ENCODE data around the gene FKBP1A.
"Not testable (repeated sequence)": the region's sequence is repeated elsewhere in the genome, so short reads cannot be mapped to it uniquely, and the experiment has no call there.

The FKBP1A gene

DNA sequence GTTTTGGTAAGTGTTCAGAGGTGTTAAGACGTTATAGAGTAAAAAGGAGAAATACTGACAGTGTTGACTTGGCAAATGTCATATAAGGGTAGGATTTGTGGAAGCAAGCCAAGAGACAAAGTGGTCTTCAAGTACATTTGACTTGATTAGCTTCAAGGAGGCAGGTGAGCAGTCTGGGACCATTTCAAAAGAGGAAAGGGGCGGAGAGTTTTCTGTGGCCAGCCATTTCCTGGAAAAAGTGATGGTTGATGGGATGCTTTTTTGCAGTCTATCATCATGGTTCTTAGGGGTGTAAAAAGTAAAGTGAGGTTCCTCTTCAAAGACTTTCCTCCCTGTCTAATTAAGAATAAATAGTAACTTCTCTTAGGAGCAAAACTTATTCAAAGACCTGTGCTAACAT is 28.7 kb downstream of the FKBP1A start:
- no peak for DNase-seq

DNA sequence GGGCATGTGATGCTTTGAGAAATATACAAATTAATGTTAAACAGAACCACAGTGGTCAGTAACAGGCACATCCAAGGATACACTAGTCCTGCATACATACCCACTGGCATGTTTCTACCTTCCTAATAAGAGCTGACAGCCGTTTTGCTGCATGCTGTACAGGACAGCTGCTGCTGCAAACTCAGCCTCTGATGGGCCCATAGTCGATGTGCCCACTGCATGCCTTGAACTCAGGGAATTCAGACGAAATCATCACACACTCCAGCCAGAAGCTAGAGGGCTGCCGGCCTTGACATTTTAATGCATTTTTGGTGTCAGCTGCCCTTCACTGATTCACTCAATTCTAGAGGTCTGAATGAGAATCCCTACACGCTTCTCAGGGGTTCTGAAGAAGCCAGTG is 29.3 kb downstream of the FKBP1A start:
- DNase-seq = no peak

DNA sequence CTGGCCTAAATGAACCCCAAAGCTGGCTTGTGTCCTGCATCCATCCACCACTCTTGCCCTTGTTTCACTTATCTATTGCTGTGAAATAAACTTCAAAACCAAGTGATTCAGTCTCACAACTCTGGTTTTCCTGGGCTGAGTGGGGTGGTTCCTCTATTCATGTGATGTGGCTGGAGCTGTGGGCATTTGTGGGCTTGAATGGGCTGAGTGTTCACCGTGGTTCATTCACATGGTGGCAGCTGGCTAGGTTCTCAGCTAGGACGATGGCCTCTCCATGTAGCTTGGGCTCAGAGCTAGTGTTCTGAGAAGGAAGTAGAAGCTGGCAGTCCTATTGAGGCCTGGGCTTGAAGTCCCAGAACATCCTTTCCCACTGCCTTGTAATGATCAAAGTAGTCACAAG is 30.4 kb downstream of the FKBP1A start:
- no peak for DNase-seq

DNA sequence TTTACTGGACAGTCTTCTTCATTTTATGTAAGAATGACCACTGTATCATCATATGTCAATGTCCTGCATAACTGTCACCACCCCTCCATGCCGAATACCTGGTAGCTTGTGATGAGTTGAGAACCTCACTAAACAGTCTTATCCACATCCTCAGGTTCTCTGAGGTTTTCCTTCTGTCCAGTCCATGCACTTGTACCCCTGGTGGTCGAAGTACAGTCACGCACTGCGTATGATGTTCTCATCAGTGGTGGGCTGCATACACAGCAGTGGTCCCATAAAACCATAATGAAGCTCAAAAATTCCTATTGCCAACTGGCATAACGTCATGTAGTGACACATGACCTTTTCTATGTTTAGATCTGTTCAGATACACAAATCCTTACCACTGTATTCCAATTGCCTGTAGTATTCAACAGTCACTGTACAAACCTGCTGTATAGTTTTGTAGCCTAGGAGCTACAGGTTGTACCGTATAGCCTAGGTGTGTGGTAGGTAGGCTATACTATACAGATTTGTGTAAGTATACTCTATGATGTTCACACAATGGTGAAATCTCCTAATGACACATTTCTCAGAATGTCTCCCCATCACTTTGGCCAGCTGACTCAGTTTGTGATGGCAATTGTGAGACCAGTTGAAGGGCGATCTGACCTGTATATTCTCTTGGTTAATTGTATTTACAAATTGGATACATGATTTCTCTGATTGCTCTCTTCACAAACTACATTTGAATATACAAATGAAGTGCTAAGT is 32.6 kb downstream of the FKBP1A start:
- no peak for DNase-seq

DNA sequence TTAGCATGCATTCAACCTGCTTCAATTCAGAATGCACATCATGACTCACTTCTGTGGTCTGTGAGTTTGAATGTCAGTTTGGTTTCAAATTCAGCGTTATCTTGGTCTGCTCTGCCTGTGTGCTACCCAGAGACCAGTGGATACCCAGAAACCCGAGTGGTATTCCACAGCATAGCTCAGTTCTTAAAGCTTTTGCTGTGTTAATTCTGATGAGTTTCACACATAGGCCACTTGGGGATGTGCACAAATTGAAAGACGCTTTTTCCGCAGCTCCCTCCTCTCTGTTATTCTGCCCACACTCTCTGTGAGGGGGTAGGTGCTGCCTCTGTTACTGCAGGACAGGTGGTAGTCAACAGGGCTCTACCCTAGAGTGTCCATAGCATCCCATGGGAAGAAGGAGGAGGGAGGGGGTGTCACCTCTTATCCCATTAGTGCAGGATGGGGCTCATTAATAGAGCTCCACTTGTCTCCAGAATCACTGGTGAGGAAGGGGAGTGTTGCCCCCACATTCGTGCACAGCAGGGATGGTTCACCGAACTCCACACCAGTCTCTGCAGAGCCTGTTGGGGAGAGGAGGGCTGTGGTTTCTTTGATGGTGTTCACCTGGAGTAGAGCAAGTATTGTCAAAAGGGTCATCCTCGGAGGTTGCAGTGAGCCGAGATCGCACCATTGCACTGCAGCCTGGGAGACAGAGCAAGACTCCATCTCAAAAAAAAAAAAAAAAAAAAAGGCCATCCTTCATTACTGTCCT is 34.8 kb downstream of the FKBP1A start:
- no peak for DNase-seq

DNA sequence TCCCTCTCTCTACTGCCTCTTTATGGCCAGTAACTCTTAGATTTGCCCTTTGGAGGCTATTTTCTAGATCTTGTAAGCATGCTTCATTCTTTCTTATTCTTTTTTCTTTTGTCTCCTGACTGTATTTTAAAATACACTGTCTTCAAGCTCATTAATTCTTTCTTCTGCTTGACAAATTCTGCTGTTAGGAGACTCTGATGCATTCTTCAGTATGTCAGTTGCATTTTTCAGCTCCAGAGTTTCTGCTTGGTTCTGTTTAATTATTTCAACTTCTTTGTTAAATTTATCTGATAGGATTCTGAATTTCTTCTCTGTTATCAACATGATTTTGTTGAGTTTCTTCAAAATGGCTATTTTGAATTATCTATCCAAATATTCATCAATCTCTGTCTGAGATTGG is 38.9 kb downstream of the FKBP1A start:
- no peak for DNase-seq

DNA sequence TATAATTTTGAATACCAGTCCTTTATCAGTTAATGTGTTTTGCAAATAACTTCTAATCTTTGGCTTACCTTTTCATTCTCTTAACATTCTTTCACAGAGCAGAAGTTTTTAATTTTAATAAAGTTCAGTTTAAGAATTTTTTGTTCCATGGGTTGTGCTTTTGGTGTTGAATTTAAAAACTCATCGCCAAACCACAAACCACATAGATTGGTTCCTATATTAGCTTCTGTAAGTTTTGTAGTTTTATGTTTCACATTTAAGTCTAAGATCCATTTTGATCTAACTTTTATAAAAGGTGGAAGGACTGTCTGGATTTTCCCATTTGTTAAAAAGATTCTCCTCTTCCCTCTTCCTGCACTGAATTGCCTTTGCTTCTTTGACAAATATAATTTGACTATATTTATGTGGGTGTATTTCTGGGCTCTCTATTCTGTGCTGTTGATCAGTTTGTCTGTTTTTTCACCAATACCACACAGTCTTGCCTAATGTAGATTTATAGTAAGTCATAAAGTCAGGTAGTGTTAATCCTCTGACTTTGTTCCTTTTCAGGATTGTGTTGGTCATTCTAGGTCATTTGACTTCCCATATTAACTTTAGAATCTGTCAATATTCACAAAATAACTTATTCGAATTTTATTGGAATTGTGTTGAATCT is 46.4 kb downstream of the FKBP1A start:
- no peak for DNase-seq

DNA sequence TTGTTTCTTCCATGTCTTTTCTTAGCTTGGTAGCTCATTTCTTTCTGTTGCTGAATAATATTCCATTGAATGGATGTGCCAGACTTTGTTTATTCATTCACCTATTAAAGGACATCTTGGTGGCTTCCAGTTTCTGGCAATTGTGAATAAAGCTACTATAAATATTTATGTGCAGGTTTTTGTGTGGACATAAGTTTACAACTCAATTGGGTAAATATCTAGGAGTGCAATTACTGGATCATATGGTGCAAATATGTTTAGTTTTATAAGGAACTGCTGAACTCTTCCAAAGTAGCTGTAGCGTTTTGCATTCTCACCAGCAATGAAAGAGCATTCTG is 47.1 kb downstream of the FKBP1A start:
- no peak for DNase-seq

DNA sequence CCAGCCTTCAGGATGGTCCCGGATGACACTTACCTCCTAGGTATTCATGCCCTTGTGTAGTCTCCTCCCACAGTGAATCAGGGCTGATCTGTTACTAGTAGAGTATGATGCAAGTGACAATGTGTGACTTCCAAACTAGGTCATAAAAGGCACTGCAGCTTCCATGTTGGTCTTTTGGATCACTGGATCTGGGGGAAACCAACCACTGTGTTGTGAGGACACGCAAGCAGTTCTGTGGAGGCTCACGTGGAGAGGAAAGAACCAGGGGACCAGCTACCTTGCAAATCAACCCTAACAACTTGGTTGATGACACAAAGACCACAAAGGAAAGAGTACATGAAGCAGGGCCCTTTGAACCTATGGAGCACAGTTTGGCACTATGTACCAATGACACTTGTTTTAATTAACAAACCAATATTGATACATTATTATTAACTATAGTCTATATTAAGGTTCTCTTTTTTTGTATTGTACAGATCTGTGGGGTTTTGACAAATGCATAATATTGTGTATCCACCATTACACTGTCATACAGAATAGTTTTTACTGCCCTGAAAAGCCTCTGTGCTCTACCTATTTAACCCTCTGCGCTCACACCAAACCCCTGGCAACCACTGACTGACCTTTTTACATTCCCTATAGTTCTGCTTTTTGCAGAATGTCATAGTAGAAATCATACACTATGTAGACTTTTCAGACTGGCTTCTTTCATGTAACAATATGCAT is 47.7 kb downstream of the FKBP1A start:
- no peak for DNase-seq

DNA sequence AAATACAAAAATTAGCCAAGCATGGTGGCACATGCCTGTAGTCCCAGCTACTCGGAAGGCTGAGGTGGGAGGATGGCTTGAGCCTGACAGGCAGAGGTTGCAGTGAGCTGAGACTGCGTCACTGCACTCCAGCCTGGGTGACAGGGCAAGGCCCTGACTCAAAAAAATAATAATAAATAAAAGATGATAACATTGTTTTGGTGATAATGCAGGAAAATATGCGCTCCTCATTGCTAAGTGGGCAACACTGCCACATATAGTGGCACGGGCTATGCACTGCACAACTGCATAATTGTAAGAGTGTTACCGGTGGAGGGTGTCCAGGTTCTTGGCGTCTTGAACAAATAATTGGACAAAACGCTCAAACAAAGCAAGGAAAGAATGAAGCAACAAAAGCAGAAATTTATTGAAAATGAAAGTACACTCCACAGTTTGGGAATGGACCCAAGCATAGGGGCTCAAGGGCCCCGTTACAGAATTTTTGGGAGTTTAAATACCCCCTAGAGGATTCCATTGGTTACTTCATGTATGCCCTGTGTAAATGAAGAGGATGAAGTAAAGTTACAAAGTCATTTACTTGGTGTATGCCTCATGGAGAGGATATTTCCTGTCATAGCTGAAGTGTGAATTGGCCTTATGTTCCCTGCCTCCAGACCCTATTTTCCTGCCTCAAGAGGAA is 49.3 kb downstream of the FKBP1A start:
- DNase-seq = not testable (repeated sequence)

DNA sequence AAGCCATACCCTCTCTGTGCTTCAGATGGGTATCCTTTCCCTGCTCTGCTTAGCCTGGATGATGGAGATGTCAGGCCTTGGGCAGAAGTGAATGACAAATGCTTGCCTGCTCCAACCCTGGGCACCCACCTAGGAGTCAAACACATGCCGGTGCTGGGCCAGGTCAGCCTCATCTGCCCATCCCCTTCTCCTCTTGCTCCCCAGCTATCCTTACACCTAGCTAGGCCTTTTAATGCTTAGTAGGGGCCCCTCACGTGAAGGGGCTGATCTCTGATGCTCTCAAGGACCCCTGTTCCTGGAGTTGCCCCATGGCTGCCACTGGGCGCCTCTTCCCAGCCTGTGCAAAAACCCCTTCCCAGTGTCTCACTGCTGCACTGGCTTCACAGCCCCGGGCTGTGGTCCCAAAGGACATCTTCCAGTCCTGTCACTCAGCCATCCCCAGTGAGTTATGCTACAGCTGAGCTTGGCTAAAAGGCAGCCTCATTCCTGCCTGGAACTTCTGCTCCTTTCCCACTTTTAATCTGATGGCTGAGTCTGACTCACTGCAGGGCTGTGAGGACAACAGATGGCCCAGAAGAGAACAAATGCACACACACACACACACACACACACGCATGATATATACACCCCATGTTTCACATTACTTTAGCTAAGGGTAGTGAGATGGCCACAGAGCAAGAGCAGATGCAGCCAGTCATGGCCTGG is 51.1 kb downstream of the FKBP1A start:
- DNase-seq = no peak

DNA sequence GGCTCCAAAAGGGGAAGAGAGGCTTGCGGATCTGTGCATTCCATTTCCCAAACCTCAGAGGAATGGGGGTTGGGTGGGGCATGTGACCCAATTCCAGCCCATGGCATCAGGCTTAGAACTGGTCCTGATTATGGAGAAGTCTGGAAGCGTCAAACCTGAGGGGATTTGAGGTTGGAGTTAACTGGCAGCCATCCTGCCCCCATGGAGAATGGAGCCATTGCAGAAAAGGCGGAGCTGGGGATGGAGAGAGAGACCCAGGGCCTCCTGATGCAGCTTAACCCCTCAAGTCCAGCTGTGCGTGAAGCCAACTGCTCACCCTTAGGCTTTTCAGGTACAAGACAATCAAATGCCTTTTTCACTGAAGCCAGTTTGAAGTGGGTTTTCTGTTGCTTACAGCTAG is 54.1 kb downstream of the FKBP1A start:
- no peak for DNase-seq

DNA sequence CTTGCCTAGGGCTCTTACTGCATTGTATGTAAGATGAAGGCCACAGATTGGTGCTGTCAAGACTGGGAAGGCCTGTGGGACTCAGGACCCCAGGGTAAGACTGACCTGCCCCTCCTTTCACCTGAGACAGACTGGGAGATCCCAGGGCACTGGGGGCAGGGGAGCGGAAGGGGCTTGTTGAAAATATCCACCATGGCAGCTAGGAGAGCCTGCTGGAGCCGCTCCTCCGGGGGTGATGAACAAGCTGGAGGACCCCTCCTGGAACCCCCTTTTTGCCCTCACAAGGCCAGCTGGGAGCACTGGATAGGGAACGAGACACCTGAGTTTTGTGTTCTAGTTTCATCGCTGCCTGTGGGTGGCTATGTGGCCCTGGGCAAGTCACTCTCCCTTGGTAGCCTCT is 54.8 kb downstream of the FKBP1A start:
- no peak for DNase-seq

DNA sequence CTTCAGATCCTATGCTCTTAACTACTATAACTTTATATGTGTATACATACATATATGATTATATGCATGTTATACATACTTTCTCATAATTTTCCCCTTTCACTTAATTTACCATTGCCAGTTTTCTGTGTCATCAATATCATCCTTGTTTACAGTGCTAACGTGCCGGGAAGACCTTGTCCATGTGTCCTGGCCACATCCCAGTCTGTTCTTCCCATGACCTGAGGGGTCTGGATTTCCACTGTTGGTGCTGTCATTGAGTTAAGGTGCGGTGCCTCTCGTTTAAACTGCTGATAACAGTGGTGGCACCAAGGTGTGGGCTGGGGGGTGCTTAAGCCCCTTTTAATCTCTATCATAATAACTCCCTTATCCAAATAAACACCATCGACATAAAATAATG is 55.4 kb downstream of the FKBP1A start:
- no peak for DNase-seq

DNA sequence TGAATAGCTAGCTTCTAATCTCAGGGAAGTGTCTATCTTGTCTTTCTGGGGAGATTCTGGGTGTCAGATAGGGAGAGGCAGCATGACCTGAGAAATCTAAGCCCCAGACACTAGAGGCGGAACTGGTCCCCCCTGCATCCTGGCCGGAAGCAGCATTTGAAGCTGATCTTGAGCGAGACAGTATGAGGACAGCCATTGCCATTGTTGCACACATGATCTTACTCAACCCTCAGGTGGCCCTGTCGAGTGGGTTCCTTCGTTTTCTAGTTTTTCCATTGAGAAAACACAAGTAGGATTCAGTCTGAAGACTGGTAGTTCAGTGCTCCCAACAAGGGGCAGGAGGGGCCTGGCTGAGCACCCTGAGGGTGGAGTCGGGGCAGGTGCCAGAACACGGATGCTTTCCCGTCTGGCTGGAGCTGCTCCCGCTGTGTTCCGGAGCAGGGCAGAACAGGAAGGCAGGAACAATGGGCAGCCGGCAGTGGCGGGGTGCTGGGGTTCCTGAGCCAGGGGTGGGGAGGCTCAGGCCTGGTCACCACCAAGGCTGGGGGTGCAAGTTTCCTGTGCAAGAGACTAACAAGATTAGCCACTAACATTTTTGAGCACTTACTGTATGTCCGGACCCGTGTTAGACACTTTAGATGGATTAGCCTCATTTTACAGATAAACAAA is 56.0 kb downstream of the FKBP1A start:
- peak in 19 of 56 donors; percentile 4 to 61 (median 22) for DNase-seq

DNA sequence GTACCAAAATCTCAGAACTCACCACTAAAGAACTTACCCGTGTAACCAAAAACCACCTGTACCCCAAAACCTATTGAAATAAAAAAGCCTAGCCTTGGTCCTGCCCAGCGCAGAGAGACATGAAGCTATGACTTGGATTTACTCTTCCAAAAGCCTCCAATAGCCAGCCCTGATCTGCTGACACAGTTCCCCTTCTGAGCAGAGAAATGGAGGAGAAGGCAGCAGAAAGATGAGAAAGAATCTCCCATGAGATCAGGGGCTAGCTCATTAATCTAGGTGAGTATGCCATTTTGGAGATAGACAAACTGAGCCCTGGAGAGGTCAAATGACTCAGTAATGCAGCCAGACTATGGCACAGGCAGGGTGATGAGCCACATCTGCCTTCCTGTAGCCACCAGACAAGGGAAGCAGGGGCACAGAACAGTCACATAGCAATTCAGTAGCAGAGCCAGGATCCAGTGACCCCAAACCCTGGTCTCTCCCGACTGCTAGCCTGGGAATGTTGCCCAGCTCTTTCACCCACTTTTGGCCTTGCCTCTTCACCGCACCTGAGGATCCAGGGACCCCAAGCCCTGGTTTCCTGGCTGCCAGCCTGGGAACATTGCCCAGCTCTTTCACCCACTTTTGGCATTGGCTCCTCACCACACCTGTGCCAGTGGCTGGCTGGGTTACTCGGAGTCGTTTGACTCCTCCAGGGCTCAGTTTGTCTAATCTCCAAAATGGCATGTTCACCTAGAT is 56.7 kb downstream of the FKBP1A start:
- no peak for DNase-seq

DNA sequence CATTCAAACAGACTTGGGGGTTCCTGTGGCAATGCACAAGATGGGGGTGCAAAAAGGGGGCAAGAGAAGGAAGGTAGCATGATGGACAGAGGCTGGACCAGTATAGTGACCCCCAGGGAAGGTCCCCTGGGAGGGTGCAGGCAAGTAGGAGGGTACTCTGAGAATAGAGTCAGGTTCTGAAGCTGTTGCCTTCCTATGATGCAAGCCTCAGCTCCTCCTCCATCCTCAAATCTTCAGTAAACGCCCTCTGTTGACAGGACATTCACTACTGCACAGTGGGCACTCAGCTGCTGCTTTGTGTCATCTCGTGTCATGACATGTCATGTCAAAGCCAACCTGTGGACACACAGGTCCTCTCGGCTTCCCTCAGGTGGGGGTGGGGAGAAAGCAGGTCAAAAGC is 58.1 kb downstream of the FKBP1A start:
- no peak for DNase-seq

DNA sequence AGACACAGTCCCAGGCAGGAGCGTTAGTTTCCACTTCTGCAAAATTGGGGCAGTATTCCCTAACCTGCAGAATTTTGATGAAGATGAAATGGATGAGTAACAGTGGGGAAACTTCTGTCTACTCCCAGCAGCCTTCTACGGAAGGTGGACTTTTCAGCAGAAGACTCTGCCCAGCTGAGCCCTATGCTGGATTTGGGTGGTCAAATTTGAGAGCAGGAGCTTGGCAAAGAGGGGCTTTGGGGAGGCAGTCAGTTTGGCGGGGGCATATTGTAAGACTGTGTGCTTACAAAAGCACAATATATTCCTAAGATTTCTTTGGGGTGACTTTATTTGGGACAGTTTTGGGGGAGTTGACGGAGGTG is 58.5 kb downstream of the FKBP1A start:
- DNase-seq = no peak
